Vagina (tissue), 2 donors: ENCODE data around the gene MAPK14.

Experiments
- POLR2A ChIP-seq, 2 donors: fragments of 450-650 bp; IDR thresholded peaks; one replicate each; pipeline ENCODE4 v1.6.1; 2017; ENCODE audit warnings: antibody characterized with exemption in 2 of 2, mild to moderate bottlenecking in 2 of 2, moderate library complexity in 2 of 2
- POLR2AphosphoS5 ChIP-seq, 2 donors: sonication (generic); formaldehyde crosslinking; IDR thresholded peaks; one replicate each; pipeline ENCODE4 v1.9.0; 2017; ENCODE audit warnings: antibody characterized with exemption in 2 of 2, mild to moderate bottlenecking in 2 of 2, low read depth in 1 of 2; ENCODE audit not compliant: insufficient read depth in 1 of 2
- TF ChIP-seq, protein P1 (sequence below), 3 experiments: fragments of 450-650 bp in 2 of 3; fragments of 200-600 bp in 1 of 3; sonication (generic) in 1 of 3; IDR thresholded peaks; one replicate each; pipeline ENCODE4 v1.5.1; 2017 to 2019; ENCODE audit warnings: antibody characterized with exemption in 3 of 3, mild to moderate bottlenecking in 2 of 3, moderate library complexity in 2 of 3

DNA sequence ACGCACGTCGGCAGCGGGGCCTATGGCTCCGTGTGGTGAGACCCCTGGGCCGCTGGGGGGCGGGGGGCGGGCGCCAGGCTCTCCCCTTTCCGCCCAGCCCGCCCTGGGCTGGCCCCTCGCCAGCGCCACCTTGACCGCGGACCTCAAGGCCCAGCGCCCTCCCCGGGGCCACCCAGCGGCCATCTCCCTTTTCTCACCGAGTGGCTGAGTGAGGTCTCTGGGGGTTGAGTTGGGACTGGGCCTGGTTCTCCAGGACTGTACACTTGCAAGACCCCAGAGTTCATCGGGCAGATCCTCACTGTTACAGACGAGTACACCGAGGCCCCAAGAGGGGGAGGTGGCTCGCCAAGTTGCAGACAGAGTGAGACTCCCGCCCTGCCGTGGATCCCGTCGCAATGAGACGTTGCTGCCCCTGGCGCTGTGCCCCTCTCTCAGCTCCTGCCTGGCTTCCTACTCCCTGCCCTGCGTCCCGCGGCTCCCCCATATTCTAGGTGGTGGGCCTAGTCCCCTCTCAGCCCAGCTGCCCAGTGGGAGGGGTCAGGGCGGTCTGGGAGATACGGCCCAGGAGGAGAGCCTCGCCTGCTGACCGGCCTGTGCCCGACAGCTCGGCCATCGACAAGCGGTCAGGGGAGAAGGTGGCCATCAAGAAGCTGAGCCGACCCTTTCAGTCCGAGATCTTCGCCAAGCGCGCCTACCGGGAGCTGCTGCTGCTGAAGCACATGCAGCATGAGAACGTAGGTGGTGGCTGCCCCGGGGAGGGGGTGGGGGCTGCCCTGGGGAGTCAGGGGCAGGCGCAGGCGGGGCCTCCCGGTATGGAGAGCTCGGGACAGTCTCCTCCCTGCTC, 103.3 kb downstream of the MAPK14 start:
- TF ChIP-seq, protein P1, sequence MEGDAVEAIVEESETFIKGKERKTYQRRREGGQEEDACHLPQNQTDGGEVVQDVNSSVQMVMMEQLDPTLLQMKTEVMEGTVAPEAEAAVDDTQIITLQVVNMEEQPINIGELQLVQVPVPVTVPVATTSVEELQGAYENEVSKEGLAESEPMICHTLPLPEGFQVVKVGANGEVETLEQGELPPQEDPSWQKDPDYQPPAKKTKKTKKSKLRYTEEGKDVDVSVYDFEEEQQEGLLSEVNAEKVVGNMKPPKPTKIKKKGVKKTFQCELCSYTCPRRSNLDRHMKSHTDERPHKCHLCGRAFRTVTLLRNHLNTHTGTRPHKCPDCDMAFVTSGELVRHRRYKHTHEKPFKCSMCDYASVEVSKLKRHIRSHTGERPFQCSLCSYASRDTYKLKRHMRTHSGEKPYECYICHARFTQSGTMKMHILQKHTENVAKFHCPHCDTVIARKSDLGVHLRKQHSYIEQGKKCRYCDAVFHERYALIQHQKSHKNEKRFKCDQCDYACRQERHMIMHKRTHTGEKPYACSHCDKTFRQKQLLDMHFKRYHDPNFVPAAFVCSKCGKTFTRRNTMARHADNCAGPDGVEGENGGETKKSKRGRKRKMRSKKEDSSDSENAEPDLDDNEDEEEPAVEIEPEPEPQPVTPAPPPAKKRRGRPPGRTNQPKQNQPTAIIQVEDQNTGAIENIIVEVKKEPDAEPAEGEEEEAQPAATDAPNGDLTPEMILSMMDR (IDR thresholded peaks at IDR 0.05): no peak
- TF ChIP-seq POLR2A (IDR thresholded peaks at IDR 0.05) (no peak), POLR2AphosphoS5 (IDR thresholded peaks at IDR 0.05; ENCODE audit: insufficient read depth in 1 of 2, low read depth in 1 of 2) (no peak)
